Smooth muscle cell (in vitro differentiated cells): ENCODE results near the gene SEC61A2. TPM values are rescaled to one million over a fixed set of nuclear protein-coding genes. Genes with fewer than 3 reads are reported as not detected.
"Not testable (repeated sequence)": the region's sequence is repeated elsewhere in the genome, so short reads cannot be mapped to it uniquely, and the experiment has no call there.

Experiments
- DNase-seq: peaks from one replicate; lab custom pipeline; 2025; ENCODE audit not compliant: unreplicated experiment; lab: John Stamatoyannopoulos, UW
- H2AFZ ChIP-seq: fragments of 200-600 bp; sonication (generic); 2 replicates; pipeline ENCODE4 v1.6.0; 2016; ENCODE audit warnings: antibody characterized with exemption, low read depth, mild to moderate bottlenecking
- H3F3A ChIP-seq: fragments of 200-600 bp; sonication (generic); 2 replicates; pipeline ENCODE4 v1.6.0; 2017; ENCODE audit warnings: antibody characterized with exemption, low read depth
- H3K27ac ChIP-seq: fragments of 200-600 bp; sonication (generic); 2 replicates; pipeline ENCODE4 v1.5.1; 2016; ENCODE audit warnings: low read depth, mild to moderate bottlenecking
- H3K27me3 ChIP-seq: fragments of 200-600 bp; sonication (generic); 2 replicates; pipeline ENCODE4 v1.6.1; 2016; ENCODE audit warnings: low read depth, mild to moderate bottlenecking
- H3K36me3 ChIP-seq: fragments of 200-600 bp; sonication (generic); 2 replicates; pipeline ENCODE4 v1.5.1; 2016; ENCODE audit warnings: low read depth
- H3K4me1 ChIP-seq: fragments of 200-600 bp; sonication (generic); 2 replicates; pipeline ENCODE4 v1.5.1; 2016; ENCODE audit warnings: low read depth
- H3K4me2 ChIP-seq: fragments of 200-600 bp; sonication (generic); 2 replicates; pipeline ENCODE4 v1.6.0; 2016; ENCODE audit warnings: mild to moderate bottlenecking
- H3K4me3 ChIP-seq: fragments of 200-600 bp; sonication (generic); 2 replicates; pipeline ENCODE4 v1.5.1; 2016; ENCODE audit warnings: mild to moderate bottlenecking
- H3K79me2 ChIP-seq: fragments of 200-600 bp; sonication (generic); 2 replicates; pipeline ENCODE4 v1.6.0; 2016; ENCODE audit warnings: low read depth, mild to moderate bottlenecking
- H3K9ac ChIP-seq: fragments of 200-600 bp; sonication (generic); 2 replicates; pipeline ENCODE4 v1.6.0; 2016; ENCODE audit warnings: low read depth
- H3K9me3 ChIP-seq: fragments of 200-600 bp; sonication (generic); replicated peaks from 2 replicates; pipeline ENCODE4 v1.5.1; 2016; ENCODE audit warnings: low read depth
- H4K20me1 ChIP-seq: fragments of 200-600 bp; sonication (generic); 2 replicates; pipeline ENCODE4 v1.6.0; 2016; ENCODE audit warnings: low read depth
- CTCF ChIP-seq: fragments of 200-600 bp; sonication (generic); IDR thresholded peaks from 2 replicates; pipeline ENCODE4 v1.5.1; 2017; ENCODE audit warnings: borderline replicate concordance, mild to moderate bottlenecking, antibody characterized with exemption; ENCODE audit not compliant: insufficient read depth, poor library complexity, severe bottlenecking
- WGBS: methylation state at CpG from one replicate; pipeline ENCODE4 v1.1.7; 2016; ENCODE audit warnings: low lambda C conversion rate; 5-methylcytosine and 5-hydroxymethylcytosine counted together
- polyA plus RNA-seq: library from polyadenylated mRNA; unstranded; fragments of >200 nt; fragmentation: Nextera tagmentation; extraction: Ambion mirVana; gene quantifications from 2 replicates; pipeline ENCODE4 v1.2.1, GENCODE V29; 2016
- total RNA-seq: library from RNA; depleted of rRNA; stranded (reverse); fragments of >200 nt; gene quantifications from 2 replicates; pipeline ENCODE4 v1.2.3, GENCODE V29; 2014

SEC61A2 gene
- total and polyA plus RNA-seq, 2 experiments from 2014 or later, result 9.7 to 14.2 TPM

DNA sequence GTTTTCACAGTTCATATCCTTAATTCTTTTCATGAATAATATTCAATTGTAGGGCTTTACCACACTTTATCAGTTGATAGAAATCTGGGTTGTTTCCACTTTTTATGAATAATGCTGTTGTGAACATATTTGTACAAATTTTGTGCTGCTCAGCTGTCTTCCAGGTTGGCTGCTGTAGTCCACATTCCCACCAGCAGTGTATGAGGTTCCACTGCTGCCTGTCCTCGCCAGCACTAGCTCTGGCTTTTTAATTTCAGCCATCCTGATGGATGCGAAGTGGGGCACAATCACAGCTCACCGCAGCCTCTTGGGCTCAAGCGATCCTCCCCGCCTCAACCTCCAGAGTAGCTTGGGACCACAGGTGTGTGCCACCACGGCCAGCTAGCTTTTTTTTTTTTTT lies 33.5 kb downstream of the SEC61A2 start:
- H2AFZ ChIP-seq, result no peak overlapping the region
- peaks cover 8% of the 10 kb centered on the region for H3K36me3 ChIP-seq
- no peak for TF ChIP-seq CTCF
- H3K4me1 ChIP-seq, result no peaks in the 10 kb centered on the region
- no peak for DNase-seq
- no peak overlapping the region for H3K9ac ChIP-seq
- H3K27ac ChIP-seq, result no peak overlapping the region
- no peaks in the 10 kb centered on the region for H3K9me3 ChIP-seq
- no peak overlapping the region for H3K4me2 ChIP-seq
- no peaks in the 10 kb centered on the region for H3K79me2 ChIP-seq
- no peak overlapping the region for H3K4me3 ChIP-seq
- no peaks in the 10 kb centered on the region for H3K27me3 ChIP-seq
- H4K20me1 ChIP-seq, result no peaks in the 10 kb centered on the region
- 98% methylated on average over 6 of the region's 6 CpGs for WGBS
- peaks cover 2% of the 10 kb centered on the region for H3F3A ChIP-seq

- H3K36me3 ChIP-seq, result no peaks in the 10 kb centered on the region
These were observed 34.6 kb downstream of the SEC61A2 start for GRCh38 chr10:12164085-12164484.

DNA sequence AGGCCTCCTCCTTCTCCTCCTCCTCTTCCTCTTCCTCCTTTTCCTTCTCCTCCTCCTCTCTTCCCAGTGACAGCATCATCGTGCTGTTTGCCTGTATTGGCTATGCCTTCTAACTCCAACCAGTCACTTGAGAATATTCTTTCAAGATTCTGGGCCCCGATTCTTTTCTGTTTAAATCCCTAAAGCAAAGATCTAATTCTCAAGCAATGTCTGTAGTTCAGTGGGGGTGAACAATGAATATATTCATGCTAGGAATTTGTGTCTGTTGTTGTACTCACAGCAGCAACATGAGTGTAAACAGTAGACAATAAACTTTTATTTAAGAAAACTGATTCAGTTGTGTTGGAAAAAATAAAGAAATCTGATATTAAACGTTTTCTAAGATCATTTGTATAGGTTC lies 35.6 kb downstream of the SEC61A2 start:
- Histone ChIP-seq H3F3A (peaks cover 2% of the 10 kb centered on the region), H3K27ac (no peak overlapping the region), H3K9ac (no peak overlapping the region), H3K9me3 (no peaks in the 10 kb centered on the region), H3K4me3 (no peak overlapping the region), H3K4me2 (no peak overlapping the region), H2AFZ (no peak overlapping the region), H3K27me3 (no peaks in the 10 kb centered on the region), H4K20me1 (no peaks in the 10 kb centered on the region), H3K4me1 (no peaks in the 10 kb centered on the region), H3K36me3 (no peaks in the 10 kb centered on the region), H3K79me2 (no peaks in the 10 kb centered on the region)
- WGBS, result 92% methylated on average over 3 of the region's 3 CpGs
- DNase-seq, result no peak
- TF ChIP-seq CTCF, result no peak

More at GRCh38 chr10:12164085-12164484, 34.6 kb downstream of the SEC61A2 start:
- TF ChIP-seq CTCF, result no peak
- Histone ChIP-seq H2AFZ (no peak overlapping the region), H3K27me3 (no peaks in the 10 kb centered on the region), H3F3A (peaks cover 2% of the 10 kb centered on the region), H4K20me1 (no peaks in the 10 kb centered on the region), H3K4me2 (no peak overlapping the region), H3K9ac (no peak overlapping the region), H3K4me1 (no peaks in the 10 kb centered on the region), H3K27ac (no peak overlapping the region), H3K9me3 (no peaks in the 10 kb centered on the region), H3K79me2 (no peaks in the 10 kb centered on the region), H3K4me3 (no peak overlapping the region)
- DNase-seq, result no peak
- WGBS, result 97% methylated on average over 12 of the region's 12 CpGs

DNA sequence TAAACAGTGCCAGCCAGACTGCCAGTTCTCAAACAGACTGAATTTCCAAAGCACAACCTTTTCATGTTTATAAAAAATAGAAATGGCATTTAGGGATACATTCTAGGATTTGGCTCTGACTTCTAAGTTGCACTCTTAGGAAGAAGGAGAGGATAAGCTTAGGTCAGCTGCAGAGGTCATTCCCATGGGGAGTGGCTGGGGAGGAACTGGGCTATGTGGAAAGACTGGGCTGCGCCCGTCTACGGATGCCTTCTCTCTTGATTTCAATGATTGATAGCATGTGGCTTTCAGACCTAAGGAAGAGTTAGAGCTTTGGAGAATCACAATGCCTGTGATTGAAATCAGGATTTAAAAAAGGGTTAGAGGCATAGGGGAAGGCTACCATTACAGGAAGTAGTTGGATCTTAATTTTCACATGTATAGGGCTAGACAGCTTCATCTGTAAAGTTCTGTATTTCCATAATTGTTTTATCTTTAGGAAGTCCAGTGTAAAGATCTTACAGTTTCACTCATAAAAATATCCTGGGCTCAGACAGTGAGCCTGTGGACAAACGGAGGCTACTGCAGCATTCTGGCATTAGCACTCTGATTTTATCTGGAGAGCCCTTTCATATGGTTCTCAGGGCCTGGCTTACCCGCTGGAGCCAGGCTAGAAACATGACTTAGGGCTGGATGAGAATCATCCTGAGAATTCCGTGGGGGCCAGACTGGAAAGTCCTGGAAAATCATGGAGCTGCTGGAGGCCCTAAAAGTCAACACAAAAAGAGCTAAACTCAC lies 36.7 kb downstream of the SEC61A2 start:
- Histone ChIP-seq H3K79me2 (no peaks in the 10 kb centered on the region), H2AFZ (no peak overlapping the region), H3F3A (peaks cover 2% of the 10 kb centered on the region), H3K27ac (peak overlapping the region; percentile 3), H3K4me1 (no peaks in the 10 kb centered on the region), H3K9ac (no peak overlapping the region), H3K36me3 (no peaks in the 10 kb centered on the region), H4K20me1 (no peaks in the 10 kb centered on the region), H3K9me3 (no peaks in the 10 kb centered on the region), H3K27me3 (no peaks in the 10 kb centered on the region), H3K4me2 (no peak overlapping the region), H3K4me3 (no peak overlapping the region)
- no peak for TF ChIP-seq CTCF
- WGBS, result 59% methylated on average over 6 of the region's 6 CpGs
- DNase-seq, result no peak

DNA sequence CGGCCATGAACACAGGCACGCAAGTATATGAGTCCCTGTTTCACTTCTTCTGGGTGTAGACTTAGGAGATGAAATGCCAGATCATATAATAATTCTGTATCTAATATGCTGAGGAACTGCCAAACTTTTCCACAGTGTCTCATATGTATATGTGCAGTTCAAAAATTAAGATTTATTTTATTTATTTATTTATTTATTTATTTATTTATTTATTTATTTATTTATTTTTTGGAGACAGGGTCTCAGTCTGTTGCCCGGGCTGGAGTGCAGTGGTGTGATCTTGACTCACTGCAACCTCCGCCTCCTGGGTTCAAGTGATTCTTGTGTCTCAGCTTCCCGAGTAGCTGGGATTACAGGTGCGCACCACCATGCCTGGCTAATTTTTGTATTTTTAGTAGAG lies 42.0 kb downstream of the SEC61A2 start:
- not testable (repeated sequence) for H3K27ac ChIP-seq, H4K20me1 ChIP-seq, H3K9me3 ChIP-seq, H3F3A ChIP-seq, H3K4me2 ChIP-seq, DNase-seq, H3K36me3 ChIP-seq, H3K4me1 ChIP-seq, H3K79me2 ChIP-seq, H2AFZ ChIP-seq, H3K27me3 ChIP-seq, H3K4me3 ChIP-seq, H3K9ac ChIP-seq
- WGBS, result 98% methylated on average over 6 of the region's 6 CpGs
